Activated gamma-delta T cell (primary cell): Measurements from ENCODE around the gene HS6ST3.

ENCODE experiments used
- DNase-seq: peaks from one replicate; lab custom pipeline; 2025; lab: John Stamatoyannopoulos, UW

HS6ST3 gene

GRCh38 chr13:96834626-96835025, 744.7 kb downstream of the HS6ST3 start:
- DNase-seq, result no peak

GRCh38 chr13:96835546-96835945, 745.6 kb downstream of the HS6ST3 start:
- DNase-seq, result no peak

GRCh38 chr13:96836733-96837132, 746.8 kb downstream of the HS6ST3 start:
- no peak for DNase-seq

- DNase-seq, result no peak
Measured at GRCh38 chr13:96837809-96838208, 747.9 kb downstream of the HS6ST3 start.

- DNase-seq, result no peak
Measured at GRCh38 chr13:96844195-96844594, 754.3 kb downstream of the HS6ST3 start.

GRCh38 chr13:96844616-96845015, 754.7 kb downstream of the HS6ST3 start:
- no peak for DNase-seq

- DNase-seq, result no peak
Measured at GRCh38 chr13:96848286-96848685, 758.4 kb downstream of the HS6ST3 start.

GRCh38 chr13:96849091-96849490, 759.2 kb downstream of the HS6ST3 start:
- no peak for DNase-seq

GRCh38 chr13:96850538-96851145, 760.7 kb downstream of the HS6ST3 start:
- no peak for DNase-seq

GRCh38 chr13:96851856-96852445, 762.0 kb downstream of the HS6ST3 start:
- DNase-seq, result no peak

- DNase-seq, result no peak
Measured at GRCh38 chr13:96858133-96858826, 768.4 kb downstream of the HS6ST3 start.

- DNase-seq, result no peak
Measured at GRCh38 chr13:96860882-96861281, 771.0 kb downstream of the HS6ST3 start.

- no peak for DNase-seq
Measured at GRCh38 chr13:96862093-96862492, 772.2 kb downstream of the HS6ST3 start.

- DNase-seq, result no peak
Measured at GRCh38 chr13:96862999-96863398, 773.1 kb downstream of the HS6ST3 start.

- DNase-seq, result no peak
Measured at GRCh38 chr13:96871469-96871868, 781.6 kb downstream of the HS6ST3 start.

GRCh38 chr13:96880419-96880818, 790.5 kb downstream of the HS6ST3 start:
- no peak for DNase-seq
